Fibroblast of the aortic adventitia (primary cell): ENCODE results near the gene C5orf52. TPM values are rescaled to one million over a fixed set of nuclear protein-coding genes. Genes with fewer than 3 reads are reported as not detected.

Experiments
- total RNA-seq: library from RNA; depleted of rRNA; stranded (reverse); fragments of >200 nt; gene quantifications from 2 replicates; pipeline ENCODE4 v1.2.3, GENCODE V29; 2012; ENCODE audit warnings: low replicate concordance

Gene C5orf52
- total RNA-seq, 1 donor = not detected

Other genes starting within 250 kb of the C5orf52 start
- gene NIPAL4, start 211.3 kb upstream of the C5orf52 start, total RNA-seq = under 0.01 TPM in 1 of 2 replicates, not detected in the other
- gene ADAM19, start 95.8 kb upstream of the C5orf52 start, total RNA-seq = 11.2 and 15.5 TPM in 2 replicates
- gene SOX30, start 19.1 kb upstream of the C5orf52 start, total RNA-seq = 0.09 TPM in 1 of 2 replicates, not detected in the other
- 18.2 and 23.0 TPM in 2 replicates for gene THG1L, start 59.9 kb downstream of the C5orf52 start, total RNA-seq
- 4.9 and 5.2 TPM in 2 replicates for gene LSM11, start 72.2 kb downstream of the C5orf52 start, total RNA-seq
- 34.3 and 78.6 TPM in 2 replicates for gene CLINT1, start 187.6 kb downstream of the C5orf52 start, total RNA-seq